RPMI8226 (cell line): ENCODE data around the gene SARM1.
"Not testable (repeated sequence)": the region's sequence is repeated elsewhere in the genome, so short reads cannot be mapped to it uniquely, and the experiment has no call there.

Experiments used
- DNase-seq: peaks from one replicate; pipeline ENCODE4 v3.0.0-alpha.2; 2015

The SARM1 gene

GRCh38 chr17:28433721-28434120 is 62.2 kb downstream of the SARM1 start:
- DNase-seq: no peak

DNA sequence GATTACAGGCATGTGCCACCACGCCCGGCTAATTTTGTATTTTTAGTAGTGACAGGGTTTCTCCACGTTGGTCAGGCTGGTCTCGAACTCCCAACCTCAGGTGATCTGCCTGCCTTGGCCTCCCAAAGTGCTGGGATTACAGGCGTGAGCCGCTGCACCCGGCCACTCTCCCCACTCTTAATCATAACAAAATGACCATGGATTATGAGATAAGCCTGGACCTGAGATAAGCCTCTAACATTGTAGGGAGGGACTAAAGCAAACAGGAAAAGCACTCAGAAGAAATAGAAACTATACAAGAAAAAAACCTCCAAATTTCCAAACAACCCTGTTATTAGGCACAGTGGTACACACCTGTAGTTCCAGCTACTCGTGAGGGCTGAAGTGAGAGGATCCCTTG is 62.8 kb downstream of the SARM1 start:
- DNase-seq: not testable (repeated sequence)

- no peak for DNase-seq
These were observed 72.6 kb downstream of the SARM1 start for GRCh38 chr17:28443901-28444638.

DNA sequence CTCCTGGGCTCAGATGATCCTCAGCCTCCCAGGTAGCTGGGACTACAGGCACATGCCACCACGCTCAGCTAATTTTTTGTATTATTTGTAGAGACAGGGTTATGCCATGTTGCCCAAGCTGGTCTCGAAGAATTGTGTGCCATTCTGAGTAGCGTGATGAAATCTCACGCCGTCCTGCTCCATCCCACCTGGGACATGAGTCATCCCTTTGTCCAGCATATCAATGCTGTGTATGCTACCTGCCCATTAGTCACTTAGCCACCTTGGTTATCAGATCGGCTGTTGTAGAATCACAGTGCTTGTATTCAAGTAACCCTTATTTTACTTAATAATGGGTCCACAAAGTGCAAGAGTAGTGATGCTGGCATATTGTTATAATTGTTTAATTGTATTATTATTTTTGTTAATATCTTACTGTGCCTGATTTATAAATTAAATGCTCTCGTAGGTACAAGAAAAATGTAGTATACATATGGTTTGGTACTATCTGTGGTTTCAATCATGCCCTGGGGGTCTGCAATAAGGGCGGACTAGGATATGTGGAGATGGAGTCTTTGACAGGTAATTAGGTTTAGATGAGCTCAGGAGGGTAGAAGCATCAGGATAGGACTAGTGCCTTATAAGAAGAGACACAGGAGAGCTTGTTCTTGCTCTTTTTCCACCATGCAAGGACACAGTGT is 75.4 kb downstream of the SARM1 start:
- DNase-seq: no peak

DNA sequence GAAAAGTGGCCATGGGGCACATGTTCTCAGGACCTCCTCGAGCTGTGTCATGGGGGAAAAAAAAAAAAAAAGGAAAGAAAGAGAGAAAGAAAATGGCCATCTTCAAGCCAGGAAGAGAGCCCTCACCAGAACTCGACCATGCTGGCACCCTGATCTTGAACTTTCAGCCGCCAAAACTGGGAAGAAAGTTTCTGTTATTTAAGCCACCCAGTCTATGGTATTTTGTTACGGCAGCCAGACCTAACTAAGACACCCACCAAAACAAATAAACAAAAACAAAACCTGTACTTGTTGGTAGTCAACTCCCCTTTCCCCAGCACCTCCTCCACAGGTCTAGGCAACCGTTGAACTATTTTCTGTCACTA is 75.9 kb downstream of the SARM1 start:
- no peak for DNase-seq

GRCh38 chr17:28449859-28450258 is 78.4 kb downstream of the SARM1 start:
- DNase-seq: no peak
